IPS-20b (cell line): Measurements from ENCODE around the gene STAT5B.
"Not testable (repeated sequence)": the region's sequence is repeated elsewhere in the genome, so short reads cannot be mapped to it uniquely, and the experiment has no call there.

Source experiments
- H3K27ac ChIP-seq: one replicate; pipeline ENCODE4 v1.5.1; 2013; ENCODE audit warnings: low read length
- H3K27me3 ChIP-seq: 2 replicates; pipeline ENCODE4 v1.6.1; 2013; ENCODE audit warnings: mild to moderate bottlenecking, low read length, inconsistent platforms; ENCODE audit not compliant: insufficient read depth
- H3K36me3 ChIP-seq: 2 replicates; pipeline ENCODE4 v1.6.1; 2013; ENCODE audit warnings: low read depth, mild to moderate bottlenecking, inconsistent platforms, low read length, moderate library complexity; ENCODE audit not compliant: insufficient read depth
- H3K4me1 ChIP-seq: 2 replicates; pipeline ENCODE4 v1.6.1; 2013; ENCODE audit warnings: mild to moderate bottlenecking, control low read depth, inconsistent platforms, low read length, moderate library complexity; ENCODE audit not compliant: insufficient read depth
- H3K4me3 ChIP-seq: 2 replicates; pipeline ENCODE4 v1.5.1; 2013; ENCODE audit warnings: mild to moderate bottlenecking, low read length, inconsistent platforms
- H3K9ac ChIP-seq: 2 replicates; pipeline ENCODE4 v1.6.1; 2013; ENCODE audit warnings: low read depth, mild to moderate bottlenecking, inconsistent platforms, low read length, moderate library complexity
- H3K9me3 ChIP-seq: 2 replicates; pipeline ENCODE4 v1.6.1; 2013; ENCODE audit warnings: mild to moderate bottlenecking, low read depth, low read length, inconsistent platforms; ENCODE audit not compliant: insufficient read depth

Gene STAT5B

GRCh38 chr17:42276359-42276608 lies at the start of gene STAT5B:
Gene STAT5B, minus strand, starts transcription at chr17:42276391. Its CDS starts 44,264 bp downstream, at chr17:42232127.
- Histone ChIP-seq H3K4me3 (peak within 1 kb of the TSS; percentile 82), H3K9me3 (no peaks in the 10 kb centered on the region), H3K4me1 (peaks cover 38% of the 10 kb centered on the region), H3K9ac (peak within 1 kb of the TSS; percentile 90), H3K27me3 (peaks cover 9% of the 10 kb centered on the region; the same call in 1 of the 2 replicates), H3K27ac (peak within 1 kb of the TSS; percentile 27), H3K36me3 (no peaks in the 10 kb centered on the region)

DNA sequence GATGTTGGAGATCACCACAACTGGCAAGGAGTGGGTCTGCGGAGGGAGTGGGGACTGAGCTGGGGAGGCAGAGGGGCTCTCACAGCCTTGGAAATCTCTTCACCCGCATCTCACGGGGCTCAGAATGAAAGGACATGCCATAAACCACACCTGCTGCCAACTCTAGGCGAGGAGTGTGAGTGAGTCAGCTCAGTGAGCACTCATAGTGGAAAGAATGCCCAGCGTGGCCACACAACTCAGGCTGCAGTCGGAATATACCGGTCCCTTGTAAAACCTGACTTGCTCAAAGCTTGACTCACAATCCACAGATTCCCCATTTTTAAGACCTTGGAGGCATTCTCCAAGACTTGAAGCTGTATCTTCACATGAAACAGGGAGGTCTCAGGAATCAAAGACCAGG lies 48.8 kb upstream of the STAT5B start:
- peaks cover 54% of the 10 kb centered on the region for H3K36me3 ChIP-seq
- no peak overlapping the region for H3K9ac ChIP-seq
- peaks cover 18% of the 10 kb centered on the region for H3K4me1 ChIP-seq
- no peaks in the 10 kb centered on the region for H3K27me3 ChIP-seq
- no peak overlapping the region for H3K4me3 ChIP-seq
- no peaks in the 10 kb centered on the region for H3K9me3 ChIP-seq
- no peak overlapping the region for H3K27ac ChIP-seq

DNA sequence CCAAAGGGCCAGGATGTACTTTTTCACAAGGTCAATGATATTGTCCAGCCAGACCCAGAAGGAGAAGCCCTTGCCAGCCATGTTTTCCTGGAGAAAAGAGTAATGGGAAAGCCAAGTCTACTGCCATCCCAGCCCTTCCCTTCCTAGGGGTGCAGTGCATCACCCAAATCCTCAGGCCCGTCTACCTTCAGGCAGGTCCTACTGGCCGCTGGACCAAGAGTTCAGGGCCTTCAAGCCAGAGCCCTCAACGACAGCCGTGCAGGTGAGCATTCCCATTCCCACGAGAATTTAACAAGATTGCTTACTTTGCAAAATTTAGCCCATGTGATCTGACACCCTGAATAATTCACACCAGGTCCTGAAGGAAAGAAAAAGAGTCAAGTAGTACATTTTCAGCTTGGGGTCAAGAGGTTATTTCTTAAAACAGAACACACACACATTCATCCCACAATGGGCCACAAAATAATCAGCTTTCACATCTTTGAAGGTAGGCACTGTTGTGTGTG lies 47.1 kb upstream of the STAT5B start:
- Histone ChIP-seq H3K9ac (no peak overlapping the region), H3K4me1 (peaks cover 8% of the 10 kb centered on the region), H3K27ac (no peak overlapping the region), H3K27me3 (no peaks in the 10 kb centered on the region), H3K9me3 (no peaks in the 10 kb centered on the region), H3K4me3 (no peak overlapping the region), H3K36me3 (peaks cover 69% of the 10 kb centered on the region)

GRCh38 chr17:42322382-42323267 lies 46.4 kb upstream of the STAT5B start:
- H3K36me3 ChIP-seq: peaks cover 76% of the 10 kb centered on the region

DNA sequence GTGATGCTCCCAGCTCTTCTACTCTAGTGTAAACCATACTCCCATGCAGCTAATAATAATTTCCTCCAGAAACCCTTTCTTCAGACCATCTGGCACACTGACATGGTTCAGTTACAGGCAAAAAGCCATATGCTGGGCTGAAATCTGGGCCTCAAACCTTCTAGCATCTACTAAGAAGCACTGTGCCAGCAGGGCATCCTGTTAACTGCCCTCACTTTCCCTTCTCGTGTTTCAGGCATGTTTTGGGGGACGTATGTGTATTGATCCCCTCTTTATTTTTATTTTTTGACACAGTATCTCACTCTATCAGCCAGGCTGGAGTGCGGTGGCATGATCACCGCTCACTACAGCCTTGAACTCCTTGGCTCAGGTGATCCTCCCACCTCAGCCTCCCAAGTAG lies 45.4 kb upstream of the STAT5B start:
- H3K4me3 ChIP-seq: no peak overlapping the region
- H3K36me3 ChIP-seq: peaks cover 78% of the 10 kb centered on the region
- no peak overlapping the region for H3K27ac ChIP-seq
- H3K27me3 ChIP-seq: no peaks in the 10 kb centered on the region
- H3K9ac ChIP-seq: no peak overlapping the region
- H3K4me1 ChIP-seq: peaks cover 5% of the 10 kb centered on the region; the same call in 1 of the 2 replicates
- H3K9me3 ChIP-seq: no peaks in the 10 kb centered on the region

More at GRCh38 chr17:42322382-42323267, 46.4 kb upstream of the STAT5B start:
- peaks cover 5% of the 10 kb centered on the region; the same call in 1 of the 2 replicates for H3K4me1 ChIP-seq
- H3K9ac ChIP-seq: no peak overlapping the region
- no peak overlapping the region for H3K27ac ChIP-seq
- no peaks in the 10 kb centered on the region for H3K27me3 ChIP-seq
- H3K9me3 ChIP-seq: no peaks in the 10 kb centered on the region
- no peak overlapping the region for H3K4me3 ChIP-seq

DNA sequence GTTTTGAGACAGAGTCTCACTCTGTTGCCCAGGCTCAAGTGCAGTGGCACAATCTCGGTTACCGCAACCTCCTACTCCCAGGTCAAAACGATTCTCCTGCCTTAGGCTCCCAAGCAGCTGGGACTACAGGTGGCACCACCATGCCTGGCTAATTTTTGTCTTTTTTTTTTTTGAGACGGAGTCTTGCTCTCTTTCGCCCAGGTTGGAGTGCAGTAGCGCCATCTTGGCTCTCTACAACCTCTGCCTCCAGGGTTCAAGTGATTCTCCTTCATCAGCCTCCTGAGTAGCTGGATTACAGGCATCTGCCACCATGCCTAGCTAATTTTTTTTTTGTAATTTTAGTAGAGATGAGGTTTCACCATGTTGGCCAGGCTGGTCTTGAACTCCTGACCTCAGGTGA lies 41.8 kb upstream of the STAT5B start:
- not testable (repeated sequence) for H3K9me3 ChIP-seq, H3K4me3 ChIP-seq, H3K27me3 ChIP-seq, H3K9ac ChIP-seq, H3K4me1 ChIP-seq, H3K27ac ChIP-seq
- peaks cover 81% of the 10 kb centered on the region for H3K36me3 ChIP-seq

- H3K27me3 ChIP-seq: no peaks in the 10 kb centered on the region
- no peaks in the 10 kb centered on the region; the same call in 1 of the 2 replicates for H3K4me1 ChIP-seq
- no peaks in the 10 kb centered on the region for H3K9me3 ChIP-seq
- no peak overlapping the region for H3K9ac ChIP-seq
- no peak overlapping the region for H3K4me3 ChIP-seq
- H3K36me3 ChIP-seq: peaks cover 77% of the 10 kb centered on the region
- no peak overlapping the region for H3K27ac ChIP-seq
These were observed 41.2 kb upstream of the STAT5B start for GRCh38 chr17:42317266-42317845.

DNA sequence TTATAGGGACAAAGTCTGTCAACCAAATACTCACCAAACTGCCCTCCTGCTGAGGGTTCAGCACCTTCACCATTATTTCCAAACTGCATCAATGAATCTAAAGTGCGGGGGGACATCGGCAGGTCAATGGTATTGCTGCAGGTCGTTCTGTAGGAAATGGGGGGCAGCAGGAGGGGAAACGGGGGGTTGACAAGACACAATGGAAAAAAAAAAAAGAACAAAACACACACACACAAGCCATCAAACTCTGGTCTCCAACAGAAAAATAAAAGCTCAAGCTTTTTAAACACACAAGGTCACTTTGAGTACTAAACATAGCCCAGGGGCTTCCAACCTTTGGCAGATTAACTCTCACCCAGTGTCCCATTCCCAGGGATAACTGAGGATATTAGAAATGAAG lies 40.6 kb upstream of the STAT5B start:
- no peaks in the 10 kb centered on the region for H3K27me3 ChIP-seq
- peaks cover 4% of the 10 kb centered on the region; the same call in 1 of the 2 replicates for H3K4me1 ChIP-seq
- no peaks in the 10 kb centered on the region for H3K9me3 ChIP-seq
- no peak overlapping the region for H3K27ac ChIP-seq
- peaks cover 71% of the 10 kb centered on the region for H3K36me3 ChIP-seq
- H3K9ac ChIP-seq: no peak overlapping the region
- no peak overlapping the region for H3K4me3 ChIP-seq

GRCh38 chr17:42315402-42316156 lies 39.4 kb upstream of the STAT5B start:
- H3K4me1 ChIP-seq: peaks cover 15% of the 10 kb centered on the region; the same call in 1 of the 2 replicates
- no peak overlapping the region for H3K27ac ChIP-seq
- peaks cover 72% of the 10 kb centered on the region for H3K36me3 ChIP-seq
- H3K9me3 ChIP-seq: no peaks in the 10 kb centered on the region
- H3K27me3 ChIP-seq: no peaks in the 10 kb centered on the region
- H3K9ac ChIP-seq: no peak overlapping the region
- no peak overlapping the region for H3K4me3 ChIP-seq

GRCh38 chr17:42313773-42314566 lies 37.8 kb upstream of the STAT5B start:
- Histone ChIP-seq H3K27ac (no peak overlapping the region), H3K4me1 (peaks cover 18% of the 10 kb centered on the region; the same call in 1 of the 2 replicates), H3K9ac (no peak overlapping the region), H3K36me3 (peaks cover 61% of the 10 kb centered on the region), H3K27me3 (no peaks in the 10 kb centered on the region), H3K9me3 (no peaks in the 10 kb centered on the region), H3K4me3 (no peak overlapping the region)

- no peak overlapping the region for H3K4me3 ChIP-seq
- no peaks in the 10 kb centered on the region for H3K27me3 ChIP-seq
- no peak overlapping the region for H3K9ac ChIP-seq
- H3K36me3 ChIP-seq: peaks cover 55% of the 10 kb centered on the region
- H3K27ac ChIP-seq: no peak overlapping the region
- peaks cover 18% of the 10 kb centered on the region; the same call in 1 of the 2 replicates for H3K4me1 ChIP-seq
- no peaks in the 10 kb centered on the region for H3K9me3 ChIP-seq
These were observed 37.2 kb upstream of the STAT5B start for GRCh38 chr17:42313389-42313772.
